Bronchial smooth muscle cell (primary cell): ENCODE results near the gene ANGPTL8. TPM values are rescaled to one million over a fixed set of nuclear protein-coding genes. Genes with fewer than 3 reads are reported as not detected.

Experiments used
- total RNA-seq: library from RNA; depleted of rRNA; stranded (reverse); fragments of >200 nt; gene quantifications from 2 replicates; pipeline ENCODE4 v1.2.1, GENCODE V29; 2014

The ANGPTL8 gene, protein sequence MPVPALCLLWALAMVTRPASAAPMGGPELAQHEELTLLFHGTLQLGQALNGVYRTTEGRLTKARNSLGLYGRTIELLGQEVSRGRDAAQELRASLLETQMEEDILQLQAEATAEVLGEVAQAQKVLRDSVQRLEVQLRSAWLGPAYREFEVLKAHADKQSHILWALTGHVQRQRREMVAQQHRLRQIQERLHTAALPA
- not detected in 2 replicates for total RNA-seq

DNA sequence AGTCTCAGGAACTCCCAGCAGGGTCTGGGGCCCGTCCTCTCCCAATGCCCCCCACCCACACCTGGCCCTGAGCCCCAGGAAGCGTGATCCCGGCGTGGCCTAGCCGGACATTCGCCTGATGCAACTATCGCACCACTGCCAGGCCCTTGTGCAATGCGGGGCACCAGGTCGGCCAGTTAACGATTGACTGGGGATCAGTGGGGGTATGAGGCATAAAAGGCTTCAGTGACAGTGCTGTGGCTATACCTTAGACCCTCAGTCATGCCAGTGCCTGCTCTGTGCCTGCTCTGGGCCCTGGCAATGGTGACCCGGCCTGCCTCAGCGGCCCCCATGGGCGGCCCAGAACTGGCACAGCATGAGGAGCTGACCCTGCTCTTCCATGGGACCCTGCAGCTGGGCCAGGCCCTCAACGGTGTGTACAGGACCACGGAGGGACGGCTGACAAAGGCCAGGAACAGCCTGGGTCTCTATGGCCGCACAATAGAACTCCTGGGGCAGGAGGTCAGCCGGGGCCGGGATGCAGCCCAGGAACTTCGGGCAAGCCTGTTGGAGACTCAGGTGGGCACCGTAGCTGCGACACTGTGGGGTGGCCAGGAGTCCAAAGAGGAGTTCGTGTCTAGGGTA, at the start of gene ANGPTL8:
Gene ANGPTL8, plus strand, starts transcription at position 243 of the 624 bp plus-strand sequence. Its CDS starts 19 bp downstream, at position 262.

DNA sequence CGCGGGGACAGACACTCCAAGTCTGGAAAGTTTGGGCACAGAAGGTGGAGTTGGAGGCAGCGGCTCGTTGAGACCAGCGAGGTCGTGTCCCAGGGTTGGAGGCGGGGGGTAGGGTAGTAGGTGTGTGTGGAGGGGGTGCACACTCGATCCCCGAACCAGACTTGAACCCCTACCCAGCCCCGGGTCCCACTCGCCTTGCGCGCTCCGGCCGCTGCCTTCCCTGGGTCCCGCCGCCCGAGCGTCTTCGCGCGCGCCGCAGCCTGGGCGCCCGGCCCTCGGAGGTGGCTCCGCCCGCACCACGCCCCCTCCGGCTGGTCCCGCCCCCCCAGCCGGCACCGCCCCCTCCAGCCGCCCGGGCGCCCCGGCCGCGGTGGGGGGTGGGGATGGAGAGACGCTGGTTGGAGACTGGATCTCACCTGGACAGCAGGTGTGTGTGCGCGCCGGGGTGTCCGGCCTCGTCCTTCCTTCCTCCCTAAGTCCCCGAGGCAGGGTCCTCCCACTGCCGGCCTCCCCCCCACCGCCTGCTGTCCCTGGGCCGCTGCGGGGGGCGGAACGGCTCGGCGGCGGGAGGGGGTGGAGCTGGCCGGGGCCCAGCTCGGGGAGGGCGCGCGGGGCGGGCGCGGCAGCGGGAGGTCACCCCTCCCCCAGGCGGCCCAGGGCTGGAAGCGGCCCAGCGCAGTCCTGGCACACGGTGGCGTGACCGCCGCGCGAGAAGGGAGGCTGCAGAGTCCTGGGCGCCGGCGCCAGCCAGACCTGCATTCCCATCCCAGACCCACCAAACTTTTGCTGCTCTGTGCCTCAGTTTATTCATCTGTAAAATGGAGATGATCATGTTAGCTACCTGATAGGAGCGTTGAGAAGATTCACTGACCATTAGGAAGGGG, 41.9 kb upstream of the ANGPTL8 start, which contains the start of gene KANK2:
Gene KANK2, minus strand, starts transcription at position 255 of the 884 bp plus-strand sequence. CDS start 3,034 bp downstream, outside the sequence.

DNA sequence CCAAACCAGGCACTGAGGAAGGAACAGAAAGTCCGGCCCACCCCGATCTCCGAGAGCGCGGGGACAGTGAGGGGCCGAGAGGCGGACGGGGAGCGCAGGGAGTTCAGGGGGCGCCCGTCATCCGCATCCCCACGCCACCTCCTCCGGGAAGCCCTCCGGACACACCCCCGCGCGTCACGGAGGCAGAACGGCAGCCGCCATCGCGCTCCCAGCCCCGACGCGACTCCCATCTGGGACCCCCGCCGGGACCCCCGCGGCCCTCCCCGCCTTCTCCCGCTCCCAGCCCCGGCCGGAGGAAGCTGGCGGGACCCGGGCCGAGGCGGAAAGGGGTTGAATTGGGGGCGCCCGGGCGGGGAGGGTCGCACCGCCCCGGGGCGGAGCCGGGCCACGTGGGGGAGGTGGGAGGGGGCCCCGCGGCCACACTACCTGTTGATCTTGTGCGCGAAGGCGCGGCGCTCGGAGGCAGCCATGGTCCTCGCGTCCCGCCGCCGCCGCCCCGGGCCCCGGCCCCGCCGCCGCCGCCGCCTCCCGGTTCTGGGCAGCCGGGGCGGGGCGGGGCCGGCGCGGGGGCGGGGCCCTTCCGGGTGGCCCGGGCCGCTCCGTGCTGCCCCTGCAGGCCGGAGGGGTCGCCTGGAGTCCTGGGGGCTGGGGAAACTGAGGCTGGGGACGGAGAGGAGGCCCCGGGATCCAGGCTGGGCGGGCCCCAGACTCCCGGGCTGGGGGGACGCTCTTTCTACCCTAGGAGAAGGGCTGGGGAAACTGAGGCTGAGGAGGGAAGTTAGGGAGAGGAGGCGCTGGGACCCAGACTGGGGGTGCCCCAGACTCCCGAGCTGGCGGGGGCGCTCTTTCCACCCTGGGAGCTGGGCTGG, 22.8 kb downstream of the ANGPTL8 start, which contains the start of gene DOCK6:
Gene DOCK6, minus strand, starts transcription at position 554 of the 869 bp plus-strand sequence. Its CDS starts 84 bp downstream, at position 470.

Other genes with a start within 250 kb of the ANGPTL8 start
- gene LDLR, start 150.2 kb upstream of the ANGPTL8 start, total RNA-seq: 113 and 174 TPM in 2 replicates
- gene SPC24, start 83.8 kb upstream of the ANGPTL8 start, total RNA-seq: 14.3 and 26.3 TPM in 2 replicates
- gene KANK2, start 42.1 kb upstream of the ANGPTL8 start, total RNA-seq: 350 and 544 TPM in 2 replicates
- 8.2 and 12.5 TPM in 2 replicates for gene DOCK6, start 22.9 kb downstream of the ANGPTL8 start, total RNA-seq
- gene TSPAN16, start 56.5 kb downstream of the ANGPTL8 start, total RNA-seq: not detected in 2 replicates
- 12.0 and 24.0 TPM in 2 replicates for gene RAB3D, start 100.0 kb downstream of the ANGPTL8 start, total RNA-seq
- gene TMEM205, start 106.6 kb downstream of the ANGPTL8 start, total RNA-seq: 64.7 and 88.6 TPM in 2 replicates
- gene CCDC159, start 106.9 kb downstream of the ANGPTL8 start, total RNA-seq: 8.5 and 9.7 TPM in 2 replicates
- 5.8 TPM in 2 replicates for gene PLPPR2, start 115.8 kb downstream of the ANGPTL8 start, total RNA-seq
- gene SWSAP1, start 135.0 kb downstream of the ANGPTL8 start, total RNA-seq: 0.09 and 0.47 TPM in 2 replicates
- 3.3 and 5.6 TPM in 2 replicates for gene EPOR, start 144.7 kb downstream of the ANGPTL8 start, total RNA-seq
- 2.7 and 4.4 TPM in 2 replicates for gene RGL3, start 179.7 kb downstream of the ANGPTL8 start, total RNA-seq
- 0.79 and 1.0 TPM in 2 replicates for gene ODAD3, start 195.5 kb downstream of the ANGPTL8 start, total RNA-seq
- gene PRKCSH, start 196.0 kb downstream of the ANGPTL8 start, total RNA-seq: 116 and 121 TPM in 2 replicates
- gene ELAVL3, start 241.4 kb downstream of the ANGPTL8 start, total RNA-seq: under 0.01 TPM in 1 of 2 replicates, not detected in the other